DOHH2 (cell line): ENCODE data around the gene IRF2BP1.

Experiments used
- EZH2phosphoT487 ChIP-seq: fragments of 200-600 bp; sonication (generic); IDR thresholded peaks from 2 replicates; pipeline ENCODE4 v1.6.1; 2017; ENCODE audit warnings: borderline replicate concordance, mild to moderate bottlenecking, antibody characterized with exemption, low read length, moderate library complexity, mixed read lengths
- TF ChIP-seq, protein P1 (sequence below): fragments of 200-600 bp; sonication (generic); IDR thresholded peaks from one replicate; pipeline ENCODE4 v1.5.1; 2014; ENCODE audit warnings: antibody characterized with exemption, mild to moderate bottlenecking, low read depth, low read length; ENCODE audit not compliant: poor library complexity, severe bottlenecking

DNA sequence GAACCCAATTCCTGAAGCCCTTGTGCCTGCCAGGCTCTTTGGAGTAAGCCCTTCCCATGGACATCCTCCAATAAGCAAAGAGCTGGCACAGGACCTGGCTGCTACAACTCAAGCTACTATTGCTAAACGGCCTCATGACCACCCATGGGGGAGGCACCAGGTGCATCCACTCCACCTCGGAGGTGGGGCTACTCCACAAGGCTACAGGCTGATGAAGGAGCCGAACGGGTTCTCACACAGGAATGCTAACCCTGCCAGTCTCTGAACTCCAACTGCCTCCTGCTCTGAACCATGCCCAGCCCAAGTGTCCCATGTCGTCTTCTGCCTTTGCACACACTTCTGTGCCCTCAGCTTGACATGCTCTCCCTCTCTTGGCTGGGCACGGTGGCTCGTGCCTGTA is 33.0 kb downstream of the IRF2BP1 start:
- TF ChIP-seq, protein P1, sequence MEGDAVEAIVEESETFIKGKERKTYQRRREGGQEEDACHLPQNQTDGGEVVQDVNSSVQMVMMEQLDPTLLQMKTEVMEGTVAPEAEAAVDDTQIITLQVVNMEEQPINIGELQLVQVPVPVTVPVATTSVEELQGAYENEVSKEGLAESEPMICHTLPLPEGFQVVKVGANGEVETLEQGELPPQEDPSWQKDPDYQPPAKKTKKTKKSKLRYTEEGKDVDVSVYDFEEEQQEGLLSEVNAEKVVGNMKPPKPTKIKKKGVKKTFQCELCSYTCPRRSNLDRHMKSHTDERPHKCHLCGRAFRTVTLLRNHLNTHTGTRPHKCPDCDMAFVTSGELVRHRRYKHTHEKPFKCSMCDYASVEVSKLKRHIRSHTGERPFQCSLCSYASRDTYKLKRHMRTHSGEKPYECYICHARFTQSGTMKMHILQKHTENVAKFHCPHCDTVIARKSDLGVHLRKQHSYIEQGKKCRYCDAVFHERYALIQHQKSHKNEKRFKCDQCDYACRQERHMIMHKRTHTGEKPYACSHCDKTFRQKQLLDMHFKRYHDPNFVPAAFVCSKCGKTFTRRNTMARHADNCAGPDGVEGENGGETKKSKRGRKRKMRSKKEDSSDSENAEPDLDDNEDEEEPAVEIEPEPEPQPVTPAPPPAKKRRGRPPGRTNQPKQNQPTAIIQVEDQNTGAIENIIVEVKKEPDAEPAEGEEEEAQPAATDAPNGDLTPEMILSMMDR = no peak
- TF ChIP-seq EZH2phosphoT487 = no peak
